ENCODE data around the gene NDUFC2.
"Not testable (repeated sequence)": the region's sequence is repeated elsewhere in the genome, so short reads cannot be mapped to it uniquely, and the experiment has no call there.

Gene NDUFC2

GRCh38 chr11:78044706-78045105 is 35.0 kb downstream of the NDUFC2 start:
- DNase-seq (ENCODE audit: low spot score), result no peak
- no peak overlapping the region for H3K27ac ChIP-seq
- CTCF ChIA-PET, result interaction anchor here (0.6 to 1.6 kb wide), 2 partner anchors 14 to 24 kb away, joined by 3 to 6 read pairs; no protein-coding TSS in a partner anchor
- POLR2A ChIA-PET (ENCODE audit: low non-redundant PET), result no interaction called here
- TF ChIP-seq CTCF (conservative IDR thresholded peaks at IDR 0.05; ENCODE audit: low read depth), result no peak

GRCh38 chr11:78041843-78042440 is 37.7 kb downstream of the NDUFC2 start:
- no peak for DNase-seq (ENCODE audit: low spot score)
- ChIA-PET POLR2A (ENCODE audit: low non-redundant PET) (no interaction called here), CTCF (no interaction called here)
- TF ChIP-seq CTCF (conservative IDR thresholded peaks at IDR 0.05; ENCODE audit: low read depth), result no peak
- H3K27ac ChIP-seq, result no peak overlapping the region

- POLR2A ChIA-PET (ENCODE audit: low non-redundant PET); CTCF ChIA-PET; DNase-seq (ENCODE audit: low spot score): not testable (repeated sequence)
- peak overlapping the region; percentile 86; the same call in 1 of the 2 replicates for H3K27ac ChIP-seq
Observed at GRCh38 chr11:78041380-78041719, 38.3 kb downstream of the NDUFC2 start.

GRCh38 chr11:78040691-78041379 is 38.8 kb downstream of the NDUFC2 start:
- DNase-seq (ENCODE audit: low spot score), result no peak
- peak overlapping the region; percentile 86 for H3K27ac ChIP-seq
- POLR2A ChIA-PET (ENCODE audit: low non-redundant PET), result no interaction called here
- no peak for TF ChIP-seq CTCF (conservative IDR thresholded peaks at IDR 0.05; ENCODE audit: low read depth)
- CTCF ChIA-PET, result no interaction called here

GRCh38 chr11:78039919-78040671 is 39.6 kb downstream of the NDUFC2 start:
- no peak for TF ChIP-seq CTCF (conservative IDR thresholded peaks at IDR 0.05; ENCODE audit: low read depth)
- peak overlapping the region; percentile 86 for H3K27ac ChIP-seq
- CTCF ChIA-PET, result interaction anchor here (0.5 to 0.7 kb wide), 6 partner anchors 28 to 1455 kb away, joined by 3 to 4 read pairs (median 3); no protein-coding TSS in a partner anchor
- POLR2A ChIA-PET (ENCODE audit: low non-redundant PET), result no interaction called here
- DNase-seq (ENCODE audit: low spot score), result peak; percentile 65

- no peak for TF ChIP-seq CTCF (conservative IDR thresholded peaks at IDR 0.05; ENCODE audit: low read depth)
- peak overlapping the region; percentile 86 for H3K27ac ChIP-seq
- POLR2A ChIA-PET (ENCODE audit: low non-redundant PET), result no interaction called here
- DNase-seq (ENCODE audit: low spot score), result no peak
- CTCF ChIA-PET, result interaction anchor here (0.5 to 0.7 kb wide), 5 partner anchors 28 to 1455 kb away, joined by 3 read pairs; no protein-coding TSS in a partner anchor
Observed at GRCh38 chr11:78039391-78039918, 40.2 kb downstream of the NDUFC2 start.
